ENCODE data around the gene PAK5. TPM values are rescaled to one million over a fixed set of nuclear protein-coding genes. Genes with fewer than 3 reads are reported as not detected.

Gene PAK5
- total and polyA plus RNA-seq, 9 of the 15 experiments (the other 6 are each of a cell fraction or from before 2014, with no cell fraction given): not detected

Other genes with a start within 250 kb of the PAK5 start
- gene ANKEF1, start 195.9 kb upstream of the PAK5 start, total RNA-seq (2014; rRNA removed): 1.7 and 2.4 TPM in 2 replicates
- gene ANKEF1, start 195.9 kb upstream of the PAK5 start, total RNA-seq (2014; rRNA removed; fragmentation: Illumina TruSeq; extraction: Trizol): 1.8 and 2.3 TPM in 2 replicates
- 1.3 and 1.6 TPM in 2 replicates for gene ANKEF1, start 195.9 kb upstream of the PAK5 start, total RNA-seq (2015; rRNA removed; fragmentation: Illumina TruSeq; extraction: Trizol)
- gene ANKEF1, start 195.9 kb upstream of the PAK5 start, total RNA-seq (2021): 2.0 TPM in 2 replicates
- gene ANKEF1, start 195.9 kb upstream of the PAK5 start, polyA plus RNA-seq (2011; rRNA removed): 0.15 and 2.1 TPM in 2 replicates
- 1.7 and 1.8 TPM in 2 replicates for gene ANKEF1, start 195.9 kb upstream of the PAK5 start, polyA plus RNA-seq (2014; fragmentation: Illumina TruSeq; extraction: Trizol)
- under 1 TPM; 0.35 to 0.45 TPM for gene ANKEF1, start 195.9 kb upstream of the PAK5 start, polyA plus RNA-seq (2014; fragmentation: Nextera tagmentation; extraction: Ambion mirVana)
- 1.2 and 1.7 TPM in 2 replicates for gene ANKEF1, start 195.9 kb upstream of the PAK5 start, polyA plus RNA-seq (2014; rRNA removed)